Retinal pigment epithelial cell (primary cell): ENCODE results near the gene DYNLT1.
"Not testable (repeated sequence)": the region's sequence is repeated elsewhere in the genome, so short reads cannot be mapped to it uniquely, and the experiment has no call there.

Experiments used
- DNase-seq: peaks from one replicate; pipeline ENCODE4 v3.0.0-alpha.2; 2010; ENCODE audit warnings: low read depth
- H3K4me3 ChIP-seq: 2 replicates; pipeline ENCODE4 v1.5.1; 2011; ENCODE audit warnings: mild to moderate bottlenecking, low read length, control low read depth, moderate library complexity
- CTCF ChIP-seq: conservative IDR thresholded peaks from 2 replicates; pipeline ENCODE4 v1.5.1; 2011; ENCODE audit warnings: low read depth, low read length, control low read depth, inconsistent platforms

DYNLT1 gene

GRCh38 chr6:158619922-158620801, 24.4 kb downstream of the DYNLT1 start:
- no peak for TF ChIP-seq CTCF

DNA sequence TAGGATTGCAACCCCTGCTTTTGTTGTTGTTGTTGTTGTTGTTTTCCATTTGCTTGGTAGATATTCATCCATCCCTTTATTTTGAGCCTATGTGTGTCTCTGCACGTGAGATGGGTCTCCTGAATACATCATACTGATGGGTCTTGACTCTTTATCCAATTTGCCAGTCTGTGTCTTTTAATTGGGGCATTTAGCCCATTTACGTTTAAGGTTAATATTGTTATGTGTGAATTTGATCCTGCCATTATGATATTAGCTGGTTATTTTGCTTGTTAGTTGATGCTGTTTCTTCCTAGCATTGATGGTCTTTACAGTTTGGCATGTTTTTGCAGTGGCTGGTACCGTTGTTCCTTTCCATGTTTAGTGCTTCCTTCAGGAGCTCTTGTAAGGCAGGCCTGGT, 26.3 kb downstream of the DYNLT1 start:
- not testable (repeated sequence) for H3K4me3 ChIP-seq, DNase-seq

More at GRCh38 chr6:158619922-158620801, 24.4 kb downstream of the DYNLT1 start:
- no peak overlapping the region for H3K4me3 ChIP-seq
- DNase-seq, result no peak

DNA sequence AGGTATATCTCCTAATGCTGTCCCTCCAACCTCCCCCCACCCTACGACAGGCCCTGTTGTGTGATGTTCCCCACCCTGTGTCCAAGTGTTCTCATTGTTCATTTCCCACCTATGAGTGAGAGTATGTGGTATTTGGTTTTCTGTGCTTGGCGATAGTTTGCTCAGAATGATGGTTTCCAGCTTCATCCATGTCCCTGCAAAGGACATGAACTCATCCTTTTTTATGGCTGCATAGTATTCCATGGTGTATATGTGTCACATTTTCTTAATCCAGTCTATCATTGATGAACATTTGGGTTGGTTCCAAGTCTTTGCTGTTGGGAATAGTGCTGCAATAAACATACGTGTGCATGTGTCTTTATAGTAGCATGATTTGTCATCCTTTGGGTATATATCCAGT, 29.9 kb downstream of the DYNLT1 start:
- not testable (repeated sequence) for H3K4me3 ChIP-seq, DNase-seq

DNA sequence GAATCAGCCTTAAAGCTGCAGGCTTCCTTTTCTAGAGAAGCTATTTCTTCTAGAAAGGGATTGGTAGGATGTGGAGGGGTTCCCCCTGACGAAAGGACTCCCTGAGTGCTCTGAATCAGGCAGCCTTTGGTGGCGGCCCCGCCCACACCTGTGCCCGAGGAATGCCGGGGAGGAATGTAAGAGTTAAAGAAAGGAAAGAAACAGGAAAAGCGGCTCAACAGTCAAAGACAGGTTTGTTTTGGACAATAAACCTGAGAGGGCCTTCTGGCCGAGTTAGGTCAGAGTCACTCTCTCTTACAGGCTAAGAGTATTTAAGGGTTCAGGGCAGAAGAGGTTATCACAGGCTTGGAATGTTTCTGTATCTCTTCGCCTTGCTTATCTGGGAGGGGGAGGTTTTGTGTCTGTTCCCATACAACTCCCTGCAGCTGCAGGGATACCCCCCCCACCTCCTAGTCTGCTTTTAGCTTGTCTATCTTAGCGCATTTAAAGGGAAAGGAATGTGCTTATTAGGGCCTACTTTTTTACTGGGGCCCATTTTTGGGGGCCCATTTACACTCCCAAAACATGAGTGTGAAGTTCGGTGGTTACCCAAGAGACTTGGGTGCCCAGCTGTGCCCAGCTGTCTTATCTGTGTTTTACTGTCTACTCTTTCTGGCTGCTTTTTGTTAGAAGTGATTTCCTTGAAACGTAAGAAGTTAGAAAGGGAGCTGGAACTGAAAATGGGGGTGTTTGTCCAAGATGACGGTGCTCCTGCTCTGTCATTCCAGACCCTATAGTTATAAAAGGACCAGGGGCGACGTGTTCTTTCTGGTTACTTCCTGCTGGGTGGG, 32.8 kb downstream of the DYNLT1 start:
- no peak for TF ChIP-seq CTCF
- H3K4me3 ChIP-seq, result no peak overlapping the region
- no peak for DNase-seq

DNA sequence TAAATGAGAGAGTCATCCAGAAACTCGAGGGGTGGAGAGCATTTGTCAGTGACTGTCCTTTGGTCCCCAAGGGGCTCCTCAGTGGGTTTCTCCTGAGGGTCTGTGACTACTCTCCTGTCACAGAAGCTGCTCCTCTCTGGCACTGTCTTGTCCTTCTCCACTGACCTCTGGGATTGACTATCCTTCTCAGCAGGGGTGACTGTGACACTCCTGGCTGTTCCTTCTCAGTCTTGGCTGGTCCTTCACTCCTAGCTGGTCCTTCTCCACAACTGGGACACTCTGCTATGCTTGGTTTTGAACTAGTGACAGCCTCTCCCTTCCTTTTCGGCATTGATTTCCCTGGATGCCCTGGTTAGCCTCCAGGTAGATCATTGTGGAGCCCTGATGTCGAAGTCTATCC, 33.5 kb downstream of the DYNLT1 start:
- DNase-seq, result no peak
- no peak overlapping the region for H3K4me3 ChIP-seq
- TF ChIP-seq CTCF, result no peak

DNA sequence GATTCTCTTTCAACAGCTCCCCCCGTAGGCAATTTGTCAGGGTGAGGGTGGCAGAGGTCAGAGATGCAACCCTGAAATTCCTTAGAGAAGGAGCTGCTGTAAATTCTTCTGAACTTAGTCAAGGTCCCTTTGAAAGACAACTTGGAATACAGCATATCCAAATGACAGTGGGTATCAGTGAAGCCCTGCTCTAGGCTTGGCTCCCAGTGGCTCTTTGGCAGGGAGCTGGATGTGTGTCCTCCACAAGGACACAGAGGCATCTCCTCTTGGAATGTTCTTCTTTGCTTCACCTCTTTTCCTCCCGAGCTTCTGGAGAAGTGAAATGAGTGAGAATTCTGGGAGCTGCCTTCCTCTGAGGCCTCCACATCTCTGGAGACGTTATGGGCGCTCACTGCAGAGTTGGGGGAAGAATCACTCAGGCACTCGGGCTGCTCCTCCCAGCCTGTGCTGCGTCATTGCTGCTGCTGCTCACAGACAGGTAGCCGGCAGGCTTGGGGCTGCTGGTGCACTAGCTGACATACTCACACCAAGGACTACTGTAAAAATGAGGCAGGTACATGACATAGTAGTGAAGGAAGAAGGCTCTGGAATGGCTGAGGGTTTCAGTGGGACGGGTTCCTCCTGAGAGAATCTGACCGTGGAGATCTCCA, 34.1 kb downstream of the DYNLT1 start:
- no peak for TF ChIP-seq CTCF
- DNase-seq, result no peak
- H3K4me3 ChIP-seq, result no peak overlapping the region

- DNase-seq, result no peak
- H3K4me3 ChIP-seq, result no peak overlapping the region
- no peak for TF ChIP-seq CTCF
Measured at GRCh38 chr6:158609455-158610155, 34.9 kb downstream of the DYNLT1 start.
